ENCODE data around the gene TPSAB1. TPM values are rescaled to one million over a fixed set of nuclear protein-coding genes. Genes with fewer than 3 reads are reported as not detected.
"Not testable (repeated sequence)": the region's sequence is repeated elsewhere in the genome, so short reads cannot be mapped to it uniquely, and the experiment has no call there.

The TPSAB1 gene
- total and polyA plus RNA-seq, 10 donors: 0.26 to 17.9 (median 1.1) TPM; not detected in 1

DNA sequence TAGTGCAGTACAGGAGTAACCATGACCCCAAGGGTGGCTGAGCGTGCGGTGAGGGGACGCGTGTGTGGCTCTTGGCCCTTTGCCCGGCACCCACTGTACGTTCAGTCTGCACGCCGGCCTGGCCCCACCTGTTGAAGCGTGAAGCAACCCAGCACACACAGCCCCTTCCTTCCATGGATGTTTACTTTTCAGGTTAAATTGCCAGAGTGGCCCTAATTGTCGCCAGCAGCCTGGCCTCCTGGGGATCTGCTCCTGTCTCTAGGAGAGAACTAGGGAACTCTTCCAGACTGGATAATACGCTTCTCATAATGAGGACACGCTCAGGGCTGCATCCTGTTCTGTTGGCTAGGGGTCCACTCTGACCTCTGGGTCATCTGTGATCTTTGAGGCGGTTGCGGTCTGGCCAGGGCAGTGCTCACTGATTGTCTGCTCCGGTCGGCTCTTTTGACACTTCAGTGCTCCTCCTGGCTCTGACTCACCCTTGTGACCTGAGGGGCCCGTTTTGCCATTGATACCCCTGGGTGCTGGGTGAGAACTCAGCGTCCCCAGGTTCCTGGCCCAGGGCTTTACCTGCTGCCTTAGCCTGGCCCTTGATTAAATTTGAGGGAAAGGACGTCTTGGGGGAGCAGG, 43.2 kb upstream of the TPSAB1 start:
- 67 to 89% (median 75%) methylated on average over 12 to 19 of the region's 19 CpGs for WGBS, 5 donors
- peaks cover 0 to 5% (median 0%) of the 10 kb centered on the region in 6 donors for H3K4me1 ChIP-seq
- H3K4me3 ChIP-seq: no peak overlapping the region
- no peaks in the 10 kb centered on the region for H3K9me3 ChIP-seq
- H3K27ac ChIP-seq: no peak overlapping the region
- intact Hi-C loops (cut with DNase I; ENCODE audit: low total_unique reads): no loop called here
- H3K27me3 ChIP-seq (replicated peaks in 1 of 7): peaks cover 0 to 52% (median 7%) of the 10 kb centered on the region in 7 donors
- TF ChIP-seq POLR2AphosphoS5 (IDR thresholded peaks at IDR 0.05) (no peak), POLR2A (IDR thresholded peaks at IDR 0.05) (no peak)
- TF ChIP-seq, protein P1, sequence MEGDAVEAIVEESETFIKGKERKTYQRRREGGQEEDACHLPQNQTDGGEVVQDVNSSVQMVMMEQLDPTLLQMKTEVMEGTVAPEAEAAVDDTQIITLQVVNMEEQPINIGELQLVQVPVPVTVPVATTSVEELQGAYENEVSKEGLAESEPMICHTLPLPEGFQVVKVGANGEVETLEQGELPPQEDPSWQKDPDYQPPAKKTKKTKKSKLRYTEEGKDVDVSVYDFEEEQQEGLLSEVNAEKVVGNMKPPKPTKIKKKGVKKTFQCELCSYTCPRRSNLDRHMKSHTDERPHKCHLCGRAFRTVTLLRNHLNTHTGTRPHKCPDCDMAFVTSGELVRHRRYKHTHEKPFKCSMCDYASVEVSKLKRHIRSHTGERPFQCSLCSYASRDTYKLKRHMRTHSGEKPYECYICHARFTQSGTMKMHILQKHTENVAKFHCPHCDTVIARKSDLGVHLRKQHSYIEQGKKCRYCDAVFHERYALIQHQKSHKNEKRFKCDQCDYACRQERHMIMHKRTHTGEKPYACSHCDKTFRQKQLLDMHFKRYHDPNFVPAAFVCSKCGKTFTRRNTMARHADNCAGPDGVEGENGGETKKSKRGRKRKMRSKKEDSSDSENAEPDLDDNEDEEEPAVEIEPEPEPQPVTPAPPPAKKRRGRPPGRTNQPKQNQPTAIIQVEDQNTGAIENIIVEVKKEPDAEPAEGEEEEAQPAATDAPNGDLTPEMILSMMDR (IDR thresholded peaks at IDR 0.05 in 8 of 11, conservative IDR thresholded peaks at IDR 0.05 in 3 of 11): no peak
- no peaks in the 10 kb centered on the region for H3K36me3 ChIP-seq
- no peak for DNase-seq

DNA sequence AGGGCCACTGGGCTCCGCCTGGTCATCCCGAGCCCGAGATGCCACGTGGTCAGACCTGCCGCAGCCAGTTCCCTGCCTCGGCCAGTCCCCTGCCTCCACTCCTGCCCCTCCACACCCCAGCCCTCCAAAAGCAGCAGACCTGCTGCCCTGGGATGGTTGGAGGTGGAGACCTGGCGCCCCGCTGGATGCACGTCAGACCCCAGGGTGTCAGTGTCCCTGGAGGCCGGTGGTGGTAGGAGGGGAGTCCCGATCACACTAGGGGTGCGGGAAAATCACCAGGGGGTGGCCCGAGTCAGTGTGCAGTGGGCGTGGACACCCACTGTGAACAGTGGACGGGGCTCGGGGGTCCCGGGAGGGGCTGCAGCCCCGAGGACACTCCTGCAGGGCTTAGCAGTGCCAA, 42.3 kb upstream of the TPSAB1 start:
- H3K9me3 ChIP-seq: no peaks in the 10 kb centered on the region
- no peak for DNase-seq
- TF ChIP-seq POLR2A (IDR thresholded peaks at IDR 0.05) (no peak), POLR2AphosphoS5 (IDR thresholded peaks at IDR 0.05) (no peak)
- TF ChIP-seq, protein P1 (IDR thresholded peaks at IDR 0.05 in 8 of 11, conservative IDR thresholded peaks at IDR 0.05 in 3 of 11): no peak
- peaks cover 0 to 43% (median 7%) of the 10 kb centered on the region in 7 donors for H3K27me3 ChIP-seq (replicated peaks in 1 of 7)
- 88 to 92% (median 91%) methylated on average over 12 to 18 of the region's 18 CpGs for WGBS, 5 donors
- intact Hi-C loops (cut with DNase I; ENCODE audit: low total_unique reads): no loop called here
- H3K4me1 ChIP-seq: peaks cover 0 to 5% (median 0%) of the 10 kb centered on the region in 6 donors
- H3K27ac ChIP-seq: no peak overlapping the region
- no peaks in the 10 kb centered on the region for H3K36me3 ChIP-seq
- H3K4me3 ChIP-seq: no peak overlapping the region

DNA sequence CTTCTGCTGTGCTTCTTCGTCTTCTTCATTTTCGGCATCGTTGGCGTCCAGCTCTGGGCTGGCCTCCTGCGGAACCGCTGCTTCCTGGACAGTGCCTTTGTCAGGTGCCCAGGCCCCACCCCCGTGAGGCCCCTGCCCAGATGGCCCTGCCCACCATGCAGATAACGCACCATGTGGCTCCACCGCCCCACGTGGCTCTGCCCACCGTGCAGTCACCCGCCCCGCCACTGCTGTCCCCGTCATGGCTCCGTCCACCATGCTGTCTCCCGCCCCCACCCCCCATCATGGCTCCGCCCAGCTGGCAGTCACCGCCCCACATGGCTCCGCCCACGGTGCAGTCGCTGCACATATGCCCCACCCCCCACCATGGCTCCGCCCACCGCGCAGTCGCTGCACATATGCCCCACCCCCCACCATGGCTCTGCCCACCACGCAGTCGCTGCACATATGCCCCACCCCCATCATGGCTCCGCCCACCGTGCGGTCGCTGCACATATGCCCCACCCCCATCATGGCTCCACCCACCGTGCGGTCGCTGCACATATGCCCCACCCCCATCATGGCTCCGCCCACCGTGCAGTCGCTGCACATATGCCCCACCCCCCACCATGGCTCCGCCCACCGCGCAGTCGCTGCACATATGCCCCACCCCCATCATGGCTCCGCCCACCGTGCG, 41.7 kb upstream of the TPSAB1 start:
- H3K27ac ChIP-seq; intact Hi-C loops (cut with DNase I; ENCODE audit: low total_unique reads); H3K4me3 ChIP-seq; H3K36me3 ChIP-seq; H3K4me1 ChIP-seq; DNase-seq; H3K9me3 ChIP-seq: not testable (repeated sequence)
- WGBS, 5 donors: 89 to 91% (median 91%) methylated on average over 24 to 44 of the region's 44 CpGs
- peaks cover 0 to 37% (median 7%) of the 10 kb centered on the region in 7 donors for H3K27me3 ChIP-seq (replicated peaks in 1 of 7)

DNA sequence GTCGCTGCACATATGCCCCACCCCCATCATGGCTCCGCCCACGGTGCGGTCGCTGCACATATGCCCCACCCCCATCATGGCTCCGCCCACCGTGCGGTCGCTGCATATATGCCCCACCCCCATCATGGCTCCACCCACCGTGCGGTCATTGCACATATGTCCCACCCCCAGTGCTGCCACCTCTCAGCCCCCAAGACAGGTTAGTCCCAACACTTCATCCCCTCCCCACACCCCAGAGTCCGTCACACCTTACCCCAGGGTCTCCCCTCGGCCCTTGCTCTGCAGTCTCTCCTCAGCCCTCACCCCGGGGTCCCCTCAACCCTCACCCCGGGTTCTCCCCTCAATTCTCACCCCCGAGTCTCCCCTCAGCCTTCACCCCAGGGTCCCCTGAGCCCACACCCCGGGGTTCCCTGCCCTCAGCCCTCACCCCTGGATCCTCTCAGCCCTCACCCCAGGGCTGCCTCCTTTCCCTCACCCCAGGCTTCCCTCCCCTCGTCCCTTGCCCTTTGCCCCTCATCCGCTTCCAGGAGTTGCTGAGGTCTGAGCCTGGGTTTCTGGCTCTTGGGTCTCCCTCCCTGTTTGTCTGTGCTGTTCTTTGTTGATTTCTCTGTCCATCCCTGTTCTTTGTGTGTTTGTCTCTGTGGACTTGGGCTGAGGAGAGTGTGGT, 41.0 kb upstream of the TPSAB1 start:
- H3K27me3 ChIP-seq (replicated peaks in 1 of 7): peaks cover 0 to 30% (median 3%) of the 10 kb centered on the region in 7 donors
- H3K27ac ChIP-seq: no peak overlapping the region
- TF ChIP-seq, protein P1 (IDR thresholded peaks at IDR 0.05 in 8 of 11, conservative IDR thresholded peaks at IDR 0.05 in 3 of 11): no peak
- TF ChIP-seq POLR2AphosphoS5 (IDR thresholded peaks at IDR 0.05): no peak
- no peaks in the 10 kb centered on the region for H3K9me3 ChIP-seq
- peaks cover 0 to 4% (median 0%) of the 10 kb centered on the region in 6 donors for H3K4me1 ChIP-seq
- intact Hi-C loops (cut with DNase I; ENCODE audit: low total_unique reads): no loop called here
- DNase-seq: no peak
- H3K4me3 ChIP-seq: no peak overlapping the region
- H3K36me3 ChIP-seq: no peaks in the 10 kb centered on the region
- WGBS, 5 donors: 79 to 88% (median 86%) methylated on average over 8 to 15 of the region's 19 CpGs

All from spleen (tissue), 11 donors.